ENCODE measurements around the gene PNPLA8.
"Not testable (repeated sequence)": the region's sequence is repeated elsewhere in the genome, so short reads cannot be mapped to it uniquely, and the experiment has no call there.

PNPLA8 gene

GRCh38 chr7:108468246-108468645, 57.7 kb downstream of the PNPLA8 start:
- no peak overlapping the region for H3K4me3 ChIP-seq (ENCODE audit: low read depth, low read length)
- DNase-seq (ENCODE audit: low read depth): no peak
- TF ChIP-seq CTCF (conservative IDR thresholded peaks at IDR 0.05; ENCODE audit: low read depth, low read length): no peak

GRCh38 chr7:108467391-108467790, 58.5 kb downstream of the PNPLA8 start:
- DNase-seq (ENCODE audit: low read depth): no peak
- no peak for TF ChIP-seq CTCF (conservative IDR thresholded peaks at IDR 0.05; ENCODE audit: low read depth, low read length)
- H3K4me3 ChIP-seq (ENCODE audit: low read depth, low read length): no peak overlapping the region

GRCh38 chr7:108466322-108466721, 59.6 kb downstream of the PNPLA8 start:
- not testable (repeated sequence) for H3K4me3 ChIP-seq (ENCODE audit: low read depth, low read length); DNase-seq (ENCODE audit: low read depth)

- DNase-seq (ENCODE audit: low read depth): peak; percentile 36
- no peak overlapping the region for H3K4me3 ChIP-seq (ENCODE audit: low read depth, low read length)
- TF ChIP-seq CTCF (conservative IDR thresholded peaks at IDR 0.05; ENCODE audit: low read depth, low read length): no peak
Measured at GRCh38 chr7:108464743-108465142, 61.2 kb downstream of the PNPLA8 start.

- H3K4me3 ChIP-seq (ENCODE audit: low read depth, low read length): no peak overlapping the region
- no peak for DNase-seq (ENCODE audit: low read depth)
- TF ChIP-seq CTCF (conservative IDR thresholded peaks at IDR 0.05; ENCODE audit: low read depth, low read length): no peak
Measured at GRCh38 chr7:108463613-108464012, 62.3 kb downstream of the PNPLA8 start.

- H3K4me3 ChIP-seq (ENCODE audit: low read depth, low read length): no peak overlapping the region
- no peak for TF ChIP-seq CTCF (conservative IDR thresholded peaks at IDR 0.05; ENCODE audit: low read depth, low read length)
- no peak for DNase-seq (ENCODE audit: low read depth)
Measured at GRCh38 chr7:108461840-108462239, 64.1 kb downstream of the PNPLA8 start.

GRCh38 chr7:108460964-108461363, 65.0 kb downstream of the PNPLA8 start:
- TF ChIP-seq CTCF (conservative IDR thresholded peaks at IDR 0.05; ENCODE audit: low read depth, low read length): no peak
- DNase-seq (ENCODE audit: low read depth): no peak

More at GRCh38 chr7:108460964-108461363, 65.0 kb downstream of the PNPLA8 start:
- no peak overlapping the region for H3K4me3 ChIP-seq (ENCODE audit: low read depth, low read length)

All from choroid plexus epithelial cell (primary cell).